SK-N-SH (cell line): ENCODE results near the gene SEMA3B. TPM values are rescaled to one million over a fixed set of nuclear protein-coding genes. Genes with fewer than 3 reads are reported as not detected.

Experiments
- CTCF ChIA-PET: fragments of 300-600, 350-600 bp; formaldehyde crosslinking; extraction: SDS; loops from one replicate; lab custom pipeline; 2021; lab: Yijun Ruan, JAX
- POLR2A ChIA-PET: fragments of 350-600 bp; sonication (Branson Sonifier 250); formaldehyde crosslinking; extraction: SDS; loops from one replicate; lab custom pipeline; 2020; ENCODE audit warnings: antibody characterized with exemption, inconsistent platforms; lab: Yijun Ruan, JAX
- DNase-seq: peaks from one replicate; pipeline ENCODE4 v3.0.0; 2012
- H2AFZ ChIP-seq: fragments of 200-600 bp; sonication (generic); 2 replicates; pipeline ENCODE4 v1.8.1; 2016; ENCODE audit warnings: antibody characterized with exemption, mild to moderate bottlenecking, low read depth
- H3F3A ChIP-seq: fragments of 200-600 bp; sonication (generic); replicated peaks from 2 replicates; pipeline ENCODE3; 2016; ENCODE audit warnings: antibody characterized with exemption, mild to moderate bottlenecking; ENCODE audit not compliant: insufficient read depth
- H3K27ac ChIP-seq, 2 experiments: fragments of 200-500 bp in 1 of 2; fragments of 200-600 bp in 1 of 2; sonication (Bioruptor generic) in 1 of 2; sonication (generic), shearing (Covaris generic) in 1 of 2; 2 replicates each; pipeline versions ENCODE4 v1.5.1 to v1.6.1; 2014 to 2016; ENCODE audit warnings: low read depth in 2 of 2, inconsistent platforms in 1 of 2, low read length in 1 of 2, mild to moderate bottlenecking in 1 of 2, mixed read lengths in 1 of 2
- H3K27me3 ChIP-seq: fragments of 200-600 bp; sonication (generic), shearing (Covaris generic); 2 replicates; pipeline ENCODE4 v1.6.1; 2016; ENCODE audit warnings: mixed run types; ENCODE audit not compliant: insufficient read depth
- H3K36me3 ChIP-seq, 2 experiments: fragments of 200-500 bp in 1 of 2; fragments of 200-600 bp in 1 of 2; sonication (Bioruptor generic) in 1 of 2; sonication (generic) in 1 of 2; replicated peaks in 1 of 2; 2 replicates each; pipeline versions ENCODE3 to v1.5.1; 2014 to 2016; ENCODE audit warnings: low read length in 1 of 2, mild to moderate bottlenecking in 1 of 2; ENCODE audit not compliant: insufficient read depth in 2 of 2, control insufficient read depth in 1 of 2
- H3K4me1 ChIP-seq, 2 experiments: fragments of 200-500 bp in 1 of 2; fragments of 200-600 bp in 1 of 2; sonication (Bioruptor generic) in 1 of 2; sonication (generic), shearing (Covaris generic) in 1 of 2; 2 replicates each; pipeline versions ENCODE4 v1.5.1 to v1.6.1; 2014 to 2016; ENCODE audit warnings: low read depth in 1 of 2, low read length in 1 of 2, mixed run types in 1 of 2; ENCODE audit not compliant: insufficient read depth in 2 of 2, control insufficient read depth in 1 of 2
- H3K4me2 ChIP-seq: fragments of 200-600 bp; sonication (generic), shearing (Covaris generic); 2 replicates; pipeline ENCODE4 v1.6.1; 2017; ENCODE audit warnings: mixed run types
- H3K4me3 ChIP-seq, 2 experiments: fragments of 200-500 bp in 1 of 2; fragments of 200-600 bp in 1 of 2; sonication (Bioruptor generic) in 1 of 2; sonication (generic), shearing (Covaris generic) in 1 of 2; 2 replicates each; pipeline versions ENCODE4 v1.5.1 to v1.8.1; 2014 to 2016; ENCODE audit warnings: low read depth in 2 of 2, inconsistent platforms in 1 of 2, low read length in 1 of 2, mild to moderate bottlenecking in 1 of 2, mixed read lengths in 1 of 2, moderate library complexity in 1 of 2
- H3K79me2 ChIP-seq: fragments of 200-600 bp; sonication (generic); 2 replicates; pipeline ENCODE4 v1.8.1; 2017; ENCODE audit warnings: mild to moderate bottlenecking; ENCODE audit not compliant: insufficient read depth
- H3K9ac ChIP-seq: fragments of 200-600 bp; sonication (generic); 2 replicates; pipeline ENCODE4 v1.6.1; 2017; ENCODE audit warnings: mixed run types
- H3K9me2 ChIP-seq: fragments of 200-600 bp; sonication (generic); 2 replicates; pipeline ENCODE4 v1.6.1; 2017; ENCODE audit warnings: mixed run types
- H3K9me3 ChIP-seq: fragments of 200-600 bp; sonication (generic); 2 replicates; pipeline ENCODE4 v1.6.1; 2017; ENCODE audit warnings: mixed run types, mild to moderate bottlenecking, moderate library complexity
- H4K20me1 ChIP-seq: fragments of 200-600 bp; sonication (generic); 2 replicates; pipeline ENCODE4 v1.6.1; 2017; ENCODE audit warnings: mild to moderate bottlenecking, mixed run types; ENCODE audit not compliant: insufficient read depth
- CHD2 ChIP-seq: fragments of 150-350 bp; IDR thresholded peaks from 2 replicates; pipeline ENCODE4 v1.6.1; 2018; ENCODE audit warnings: low read length; ENCODE audit not compliant: partially characterized antibody
- ELF1 ChIP-seq: IDR thresholded peaks from 2 replicates; pipeline ENCODE4 v1.4.0; 2012
- EP300 ChIP-seq, 2 experiments: IDR thresholded peaks; 2 replicates each; pipeline versions ENCODE4 v1.4.0 to v1.6.1; 2012; ENCODE audit warnings: borderline replicate concordance in 1 of 2, low read depth in 1 of 2, low read length in 1 of 2
- FOSL2 ChIP-seq: IDR thresholded peaks from 2 replicates; pipeline ENCODE4 v1.4.0; 2012; ENCODE audit warnings: low read depth, mild to moderate bottlenecking, moderate library complexity, borderline replicate concordance
- FOXM1 ChIP-seq: IDR thresholded peaks from 2 replicates; pipeline ENCODE4 v1.4.0; 2012; ENCODE audit warnings: low read depth, mild to moderate bottlenecking
- GABPA ChIP-seq: IDR thresholded peaks from 2 replicates; pipeline ENCODE4 v1.4.0; 2012; ENCODE audit warnings: low read depth, mild to moderate bottlenecking
- GATA2 ChIP-seq: sonication (generic); formaldehyde crosslinking; IDR thresholded peaks from 2 replicates; pipeline ENCODE4 v1.5.0; 2020; ENCODE audit warnings: mild to moderate bottlenecking, missing genetic modification reagents
- MXI1 ChIP-seq: IDR thresholded peaks from 2 replicates; pipeline ENCODE4 v1.6.1; 2012; ENCODE audit warnings: mild to moderate bottlenecking, low read depth, low read length, improper control_type of control experiment
- POLR2AphosphoS5 ChIP-seq: IDR thresholded peaks from 2 replicates; pipeline ENCODE4 v1.6.1; 2012; ENCODE audit warnings: low read depth, low read length
- RCOR1 ChIP-seq: fragments of 150-350 bp; IDR thresholded peaks from 2 replicates; pipeline ENCODE4 v1.6.1; 2017; ENCODE audit warnings: antibody characterized with exemption, low read length
- SIN3A ChIP-seq: IDR thresholded peaks from 2 replicates; pipeline ENCODE4 v1.6.1; 2012; ENCODE audit warnings: low read depth, mild to moderate bottlenecking, low read length, moderate library complexity, borderline replicate concordance
- TAF1 ChIP-seq: IDR thresholded peaks from 2 replicates; pipeline ENCODE4 v1.6.1; 2012; ENCODE audit warnings: low read depth, mild to moderate bottlenecking, low read length, moderate library complexity, borderline replicate concordance
- TCF12 ChIP-seq: IDR thresholded peaks from 2 replicates; pipeline ENCODE4 v1.4.0; 2012
- TEAD4 ChIP-seq: IDR thresholded peaks from 2 replicates; pipeline ENCODE4 v1.4.0; 2012; ENCODE audit warnings: mild to moderate bottlenecking, borderline replicate concordance; ENCODE audit not compliant: insufficient read depth
- YY1 ChIP-seq: IDR thresholded peaks from 2 replicates; pipeline ENCODE4 v1.4.0; 2012; ENCODE audit warnings: low read depth, mild to moderate bottlenecking
- WGBS: methylation state at CpG from one replicate; pipeline ENCODE4 v1.1.6; 2017; ENCODE audit warnings: low lambda C conversion rate; 5-methylcytosine and 5-hydroxymethylcytosine counted together
- polyA plus RNA-seq, 3 experiments: library from polyadenylated mRNA; depleted of rRNA; stranded (reverse); fragments of >200 nt; gene quantifications; 2 replicates each; pipeline ENCODE4 v1.2.3, GENCODE V29; 2012
- TF ChIP-seq, protein P1 (sequence below): fragments of 200-600 bp; sonication (generic); IDR thresholded peaks from 2 replicates; pipeline ENCODE4 v1.6.1; 2017; ENCODE audit warnings: antibody characterized with exemption, mild to moderate bottlenecking, moderate library complexity
- TF ChIP-seq, protein P2 (sequence below): IDR thresholded peaks from 2 replicates; pipeline ENCODE4 v1.4.0; 2012; ENCODE audit warnings: low read depth
- TF ChIP-seq, protein P3 (sequence below): IDR thresholded peaks from 2 replicates; pipeline ENCODE4 v1.4.0; 2012; ENCODE audit warnings: low read depth, borderline replicate concordance
- TF ChIP-seq, protein P4 (sequence below): IDR thresholded peaks from 2 replicates; pipeline ENCODE4 v1.4.0; 2012; ENCODE audit warnings: low read depth, borderline replicate concordance
- TF ChIP-seq, protein P5 (sequence below): IDR thresholded peaks from 2 replicates; pipeline ENCODE4; 2012

Gene SEMA3B
- polyA plus RNA-seq, 1 of the 3 experiments (the other 2 are of a cell fraction): 14.9 TPM

DNA sequence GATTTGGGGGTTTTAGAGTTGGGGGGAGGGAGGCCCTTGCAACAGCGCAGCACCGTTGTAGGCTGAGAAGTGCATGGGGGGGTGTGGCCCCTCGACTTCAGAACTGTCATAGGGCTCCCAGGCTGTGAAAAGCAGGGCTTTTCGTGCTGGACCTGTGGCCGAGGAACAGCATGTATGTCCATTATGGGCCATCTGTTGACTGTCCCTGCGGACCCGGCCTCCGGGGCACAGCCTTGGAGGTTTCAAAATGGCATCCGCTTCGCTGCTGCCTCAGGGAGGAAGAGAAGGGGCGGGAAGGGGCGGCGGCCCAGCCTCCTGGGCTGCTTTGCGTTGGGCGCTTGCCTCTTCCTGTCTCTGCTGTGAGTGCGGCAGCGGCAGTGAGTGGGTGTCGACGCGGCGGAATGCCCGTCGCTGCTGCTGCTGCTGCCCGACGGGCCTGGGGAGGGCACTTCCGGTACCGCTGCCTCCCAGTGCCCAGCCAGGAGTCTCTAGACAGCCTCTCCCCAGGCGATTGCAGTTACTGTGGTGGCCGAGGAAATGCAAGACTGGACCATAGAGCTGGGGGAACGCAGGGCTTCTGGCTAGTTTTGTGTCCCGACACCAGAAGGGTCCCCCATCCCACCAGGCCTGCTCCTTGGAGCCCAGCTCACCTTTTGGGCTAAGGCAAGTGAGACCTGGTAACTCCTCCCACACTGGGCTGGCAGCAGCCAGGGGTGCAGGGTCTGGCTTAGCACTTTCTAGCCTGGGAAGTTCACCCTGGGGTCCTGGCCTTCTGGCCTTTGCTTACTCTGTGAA is 31.0 kb upstream of the SEMA3B start:
- peaks cover 0 to 11% of the 10 kb centered on the region in 2 experiments for H3K36me3 ChIP-seq
- peak overlapping the region; percentile 82 to 98 for H3K4me3 ChIP-seq
- peak overlapping the region; percentile 95 for H3K9ac ChIP-seq
- no peaks in the 10 kb centered on the region for H3K27me3 ChIP-seq
- DNase-seq: peak; percentile 85
- H3K27ac ChIP-seq: peak overlapping the region; percentile 60 to 90
- H3K4me2 ChIP-seq: peak overlapping the region; percentile 96
- peaks cover 51% of the 10 kb centered on the region for H4K20me1 ChIP-seq
- peaks cover 12% of the 10 kb centered on the region for H3F3A ChIP-seq
- 0% methylated on average over 9 of the region's 31 CpGs for WGBS
- no peaks in the 10 kb centered on the region for H3K9me3 ChIP-seq
- H3K9me2 ChIP-seq: no peaks in the 10 kb centered on the region
- ChIA-PET POLR2A (interaction anchor here (0.6 to 1.0 kb wide), 2 partner anchors 21 to 29 kb away, joined by 3 read pairs; no protein-coding TSS in a partner anchor), CTCF (interaction anchor here (0.6 to 61.6 kb wide), 6 partner anchors 6 to 201 kb away, joined by 3 to 1375 read pairs (median 218); partner anchors contain the start of genes GNAI2 and GNAT1)
- no peak overlapping the region for H2AFZ ChIP-seq
- TF ChIP-seq MXI1 (peak; percentile 82), FOSL2 (no peak), SIN3A (peak; percentile 85; the same call in 1 of the 2 replicates), EP300 (IDR thresholded peaks at IDR 0.05; ENCODE audit: borderline replicate concordance in 1 of 2, low read depth in 1 of 2, low read length in 1 of 2) (peak in 1 of 2 experiments; percentile 14; a peak in 1 of 4 replicates), FOXM1 (no peak), GATA2 (CRISPR knock-in tag) (no peak), POLR2AphosphoS5 (peak; percentile 85), GABPA (peak; percentile 77), TAF1 (peak; percentile 80), CHD2 (peak; percentile 37), YY1 (peak; percentile 87), ELF1 (peak; percentile 69), TCF12 (peak; percentile 4; the same call in 1 of the 2 replicates), TEAD4 (no peak), RCOR1 (no peak; the same call in 1 of the 2 replicates)
- TF ChIP-seq, protein P1, sequence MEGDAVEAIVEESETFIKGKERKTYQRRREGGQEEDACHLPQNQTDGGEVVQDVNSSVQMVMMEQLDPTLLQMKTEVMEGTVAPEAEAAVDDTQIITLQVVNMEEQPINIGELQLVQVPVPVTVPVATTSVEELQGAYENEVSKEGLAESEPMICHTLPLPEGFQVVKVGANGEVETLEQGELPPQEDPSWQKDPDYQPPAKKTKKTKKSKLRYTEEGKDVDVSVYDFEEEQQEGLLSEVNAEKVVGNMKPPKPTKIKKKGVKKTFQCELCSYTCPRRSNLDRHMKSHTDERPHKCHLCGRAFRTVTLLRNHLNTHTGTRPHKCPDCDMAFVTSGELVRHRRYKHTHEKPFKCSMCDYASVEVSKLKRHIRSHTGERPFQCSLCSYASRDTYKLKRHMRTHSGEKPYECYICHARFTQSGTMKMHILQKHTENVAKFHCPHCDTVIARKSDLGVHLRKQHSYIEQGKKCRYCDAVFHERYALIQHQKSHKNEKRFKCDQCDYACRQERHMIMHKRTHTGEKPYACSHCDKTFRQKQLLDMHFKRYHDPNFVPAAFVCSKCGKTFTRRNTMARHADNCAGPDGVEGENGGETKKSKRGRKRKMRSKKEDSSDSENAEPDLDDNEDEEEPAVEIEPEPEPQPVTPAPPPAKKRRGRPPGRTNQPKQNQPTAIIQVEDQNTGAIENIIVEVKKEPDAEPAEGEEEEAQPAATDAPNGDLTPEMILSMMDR: no peak
- TF ChIP-seq, protein P2, sequence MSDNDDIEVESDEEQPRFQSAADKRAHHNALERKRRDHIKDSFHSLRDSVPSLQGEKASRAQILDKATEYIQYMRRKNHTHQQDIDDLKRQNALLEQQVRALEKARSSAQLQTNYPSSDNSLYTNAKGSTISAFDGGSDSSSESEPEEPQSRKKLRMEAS: peak; percentile 41; the same call in 1 of the 2 replicates
- TF ChIP-seq, protein P3, sequence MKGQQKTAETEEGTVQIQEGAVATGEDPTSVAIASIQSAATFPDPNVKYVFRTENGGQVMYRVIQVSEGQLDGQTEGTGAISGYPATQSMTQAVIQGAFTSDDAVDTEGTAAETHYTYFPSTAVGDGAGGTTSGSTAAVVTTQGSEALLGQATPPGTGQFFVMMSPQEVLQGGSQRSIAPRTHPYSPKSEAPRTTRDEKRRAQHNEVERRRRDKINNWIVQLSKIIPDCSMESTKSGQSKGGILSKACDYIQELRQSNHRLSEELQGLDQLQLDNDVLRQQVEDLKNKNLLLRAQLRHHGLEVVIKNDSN: no peak
- TF ChIP-seq, protein P4, sequence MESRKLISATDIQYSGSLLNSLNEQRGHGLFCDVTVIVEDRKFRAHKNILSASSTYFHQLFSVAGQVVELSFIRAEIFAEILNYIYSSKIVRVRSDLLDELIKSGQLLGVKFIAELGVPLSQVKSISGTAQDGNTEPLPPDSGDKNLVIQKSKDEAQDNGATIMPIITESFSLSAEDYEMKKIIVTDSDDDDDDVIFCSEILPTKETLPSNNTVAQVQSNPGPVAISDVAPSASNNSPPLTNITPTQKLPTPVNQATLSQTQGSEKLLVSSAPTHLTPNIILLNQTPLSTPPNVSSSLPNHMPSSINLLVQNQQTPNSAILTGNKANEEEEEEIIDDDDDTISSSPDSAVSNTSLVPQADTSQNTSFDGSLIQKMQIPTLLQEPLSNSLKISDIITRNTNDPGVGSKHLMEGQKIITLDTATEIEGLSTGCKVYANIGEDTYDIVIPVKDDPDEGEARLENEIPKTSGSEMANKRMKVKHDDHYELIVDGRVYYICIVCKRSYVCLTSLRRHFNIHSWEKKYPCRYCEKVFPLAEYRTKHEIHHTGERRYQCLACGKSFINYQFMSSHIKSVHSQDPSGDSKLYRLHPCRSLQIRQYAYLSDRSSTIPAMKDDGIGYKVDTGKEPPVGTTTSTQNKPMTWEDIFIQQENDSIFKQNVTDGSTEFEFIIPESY: 0 out of 2 replicates have a peak, but pooled peaks have one; percentile 14
- TF ChIP-seq, protein P5, sequence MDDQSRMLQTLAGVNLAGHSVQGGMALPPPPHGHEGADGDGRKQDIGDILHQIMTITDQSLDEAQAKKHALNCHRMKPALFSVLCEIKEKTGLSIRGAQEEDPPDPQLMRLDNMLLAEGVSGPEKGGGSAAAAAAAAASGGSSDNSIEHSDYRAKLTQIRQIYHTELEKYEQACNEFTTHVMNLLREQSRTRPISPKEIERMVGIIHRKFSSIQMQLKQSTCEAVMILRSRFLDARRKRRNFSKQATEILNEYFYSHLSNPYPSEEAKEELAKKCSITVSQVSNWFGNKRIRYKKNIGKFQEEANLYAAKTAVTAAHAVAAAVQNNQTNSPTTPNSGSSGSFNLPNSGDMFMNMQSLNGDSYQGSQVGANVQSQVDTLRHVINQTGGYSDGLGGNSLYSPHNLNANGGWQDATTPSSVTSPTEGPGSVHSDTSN: no peak
- H3K79me2 ChIP-seq: peaks cover 70% of the 10 kb centered on the region
- peaks cover 8 to 22% of the 10 kb centered on the region in 2 experiments; a peak in 2 of 4 replicates for H3K4me1 ChIP-seq
